A549 (cell line): ENCODE data around the gene INSIG1. TPM values are rescaled to one million over a fixed set of nuclear protein-coding genes. Genes with fewer than 3 reads are reported as not detected.

ENCODE experiments used
- ATAC-seq, 2 experiments: fragments of 200-7000 bp in 1 of 2; fragments of >200 bp in 1 of 2; cut with Nextera tagmentation in 1 of 2; cut with Tn5 transposase in 1 of 2; 3 replicates each; pipeline versions ENCODE4 v1.8.0 to v1.9.1; 2018 to 2020; ENCODE audit warnings: mild to moderate bottlenecking in 1 of 2, moderate library complexity in 1 of 2
- CTCF ChIA-PET: fragments of 300-600 bp; sonication (Branson Sonifier 250); formaldehyde crosslinking; extraction: SDS; loops from one replicate; lab custom pipeline; 2021; ENCODE audit warnings: antibody characterized with exemption, inconsistent platforms; lab: Yijun Ruan, JAX
- POLR2A ChIA-PET: fragments of 350-600 bp; formaldehyde crosslinking; extraction: SDS; loops from one replicate; lab custom pipeline; 2021; ENCODE audit warnings: antibody characterized with exemption, inconsistent platforms; lab: Yijun Ruan, JAX
- DNase-seq, 2 experiments: peaks; one replicate each; pipeline versions ENCODE4 v3.0.0 to v3.0.0-alpha.2; 2011 to 2016; ENCODE audit warnings: low read depth in 1 of 2, low spot score in 1 of 2
- FAIRE-seq: peaks from 2 replicates; lab custom pipeline; 2011; peaks lifted over from hg19 to GRCh38; lab: Jason Lieb, UNC
- H3K27ac ChIP-seq, 2 experiments: fragments of >200 bp; sonication (Bioruptor Twin); formaldehyde crosslinking; 3 replicates each; pipeline ENCODE4 v1.5.1; 2016 to 2017
- H3K4me1 ChIP-seq: fragments of >200 bp; sonication (Bioruptor Twin); formaldehyde crosslinking; 3 replicates; pipeline ENCODE4 v1.6.1; 2016
- H3K4me2 ChIP-seq: fragments of >200 bp; sonication (Bioruptor Twin); formaldehyde crosslinking; 3 replicates; pipeline ENCODE4 v1.6.1; 2016
- H3K4me3 ChIP-seq: fragments of >200 bp; sonication (Bioruptor Twin); formaldehyde crosslinking; 3 replicates; pipeline ENCODE4 v1.5.1; 2016
- H3K9me3 ChIP-seq: fragments of >200 bp; sonication (Bioruptor Twin); formaldehyde crosslinking; 3 replicates; pipeline ENCODE4 v1.6.1; 2016
- ATOH8 ChIP-seq: fragments of 250-450 bp; sonication (Bioruptor Pico); IDR thresholded peaks from 2 replicates; pipeline ENCODE4 v1.5.0; 2020; ENCODE audit warnings: low read depth, mild to moderate bottlenecking, moderate library complexity
- BCL3 ChIP-seq: fragments of >200 bp; sonication (Bioruptor Twin); formaldehyde crosslinking; IDR thresholded peaks from 3 replicates; pipeline ENCODE4 v1.6.1; 2016
- CEBPB ChIP-seq, 2 experiments: fragments of >200 bp in 1 of 2; sonication (Bioruptor Twin) in 1 of 2; formaldehyde crosslinking in 1 of 2; IDR thresholded peaks; 2 replicates each; pipeline ENCODE4 v1.6.1; 2012 to 2016
- CHD2 ChIP-seq: fragments of 150-350 bp; IDR thresholded peaks from 2 replicates; pipeline ENCODE4 v1.6.1; 2014; ENCODE audit warnings: low read length; ENCODE audit not compliant: partially characterized antibody
- EHF ChIP-seq: fragments of 250-450 bp; sonication (Bioruptor Pico); IDR thresholded peaks from 2 replicates; pipeline ENCODE4 v1.5.0; 2020; ENCODE audit warnings: mild to moderate bottlenecking
- EP300 ChIP-seq, 2 experiments: fragments of >200 bp; sonication (Bioruptor Twin); formaldehyde crosslinking; IDR thresholded peaks; 2 replicates in 1 of 2; 3 replicates in 1 of 2; pipeline ENCODE4 v1.6.1; 2016 to 2017
- FOXS1 ChIP-seq: fragments of 250-450 bp; sonication (Bioruptor Pico); IDR thresholded peaks from 2 replicates; pipeline ENCODE4 v1.5.0; 2020; ENCODE audit warnings: mild to moderate bottlenecking, moderate library complexity
- HEYL ChIP-seq: fragments of 250-450 bp; sonication (Bioruptor Pico); IDR thresholded peaks from 2 replicates; pipeline ENCODE4 v1.8.0; 2021; ENCODE audit warnings: mild to moderate bottlenecking, moderate library complexity
- HOXB13 ChIP-seq: fragments of 250-450 bp; sonication (Bioruptor Pico); IDR thresholded peaks from 2 replicates; pipeline ENCODE4 v1.5.0; 2020; ENCODE audit warnings: low read depth, mild to moderate bottlenecking, moderate library complexity
- JUN ChIP-seq, 2 experiments: fragments of >200 bp; sonication (Bioruptor Twin); formaldehyde crosslinking; IDR thresholded peaks; 2 replicates in 1 of 2; 3 replicates in 1 of 2; pipeline ENCODE4 v1.6.1; 2016 to 2017
- KDM5A ChIP-seq: fragments of 200-600 bp; sonication (generic); IDR thresholded peaks from 2 replicates; pipeline ENCODE4 v1.6.1; 2016; ENCODE audit warnings: antibody characterized with exemption, mild to moderate bottlenecking
- NFE2L2 ChIP-seq: fragments of 150-350 bp; conservative IDR thresholded peaks from 2 replicates; pipeline ENCODE4 v1.6.1; 2014; ENCODE audit warnings: low read length
- NPAS2 ChIP-seq: fragments of 250-450 bp; sonication (Bioruptor Pico); IDR thresholded peaks from 2 replicates; pipeline ENCODE4 v1.8.0; 2022; ENCODE audit warnings: mild to moderate bottlenecking, moderate library complexity, borderline replicate concordance
- TFCP2L1 ChIP-seq: fragments of 250-450 bp; sonication (Bioruptor Pico); IDR thresholded peaks from 2 replicates; pipeline ENCODE4 v1.5.0; 2021; ENCODE audit warnings: mild to moderate bottlenecking
- ZC3H11A ChIP-seq: fragments of 450-650 bp; IDR thresholded peaks from 2 replicates; pipeline ENCODE4 v1.6.1; 2014; ENCODE audit warnings: antibody characterized with exemption, mild to moderate bottlenecking
- ZFP36 ChIP-seq: fragments of 450-650 bp; IDR thresholded peaks from 2 replicates; pipeline ENCODE4 v1.6.1; 2014; ENCODE audit warnings: borderline replicate concordance; ENCODE audit not compliant: partially characterized antibody
- WGBS: methylation state at CpG from one replicate; pipeline ENCODE4 v1.1.6; 2017; ENCODE audit errors: missing lambda C conversion rate; 5-methylcytosine and 5-hydroxymethylcytosine counted together
- polyA plus RNA-seq, 4 experiments: library from polyadenylated mRNA; depleted of rRNA in 3 of 4; stranded (reverse); fragments of >200 nt; fragmentation: RNase III in 1 of 4; extraction: RNeasy Plus Mini Kit Qiagen cat#74134 plus additional on column Dnase treatment in 1 of 4; gene quantifications; 2 replicates in 3 of 4; 3 replicates in 1 of 4; pipeline ENCODE4 v1.2.3, GENCODE V29; 2011 to 2017

The INSIG1 gene
- polyA plus RNA-seq, 2 of the 4 experiments (the other 2 are of a cell fraction): 19.7 to 33.4 TPM

DNA sequence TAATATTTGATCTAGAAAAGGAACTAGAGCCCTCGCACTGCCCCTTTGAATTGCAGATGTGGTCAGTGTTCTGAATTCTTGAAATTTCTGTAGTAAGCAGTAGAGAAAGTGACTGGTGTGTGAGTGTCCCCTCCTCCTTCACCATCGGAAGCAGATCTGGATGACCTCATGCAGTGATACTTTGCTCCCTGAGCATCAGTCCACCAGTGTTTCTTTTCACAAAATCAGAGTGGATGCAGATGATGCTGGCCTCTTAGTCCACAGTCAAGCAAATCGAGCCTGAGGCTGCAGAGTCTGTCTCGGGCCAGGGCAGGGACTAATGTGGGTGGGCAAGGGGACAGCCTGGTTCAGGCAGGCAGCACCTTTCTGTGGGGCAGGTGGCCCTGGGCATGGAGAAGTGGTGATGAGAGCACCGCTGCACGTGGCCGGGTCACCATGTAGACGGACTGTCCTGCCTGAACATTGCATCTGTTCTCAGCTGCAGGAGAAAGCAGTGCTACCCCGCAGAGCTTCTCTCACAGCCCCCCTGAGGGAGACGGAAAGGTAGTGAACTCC, 5.4 kb downstream of the INSIG1 start:
- Histone ChIP-seq H3K9me3 (no peaks in the 10 kb centered on the region), H3K27ac (no peak overlapping the region), H3K4me3 (no peak overlapping the region), H3K4me1 (peaks cover 18% of the 10 kb centered on the region; the same call in 2 of the 3 replicates), H3K4me2 (no peak overlapping the region)
- ChIA-PET CTCF (interaction anchor here (0.9 to 3.5 kb wide), 3 partner anchors 42 to 389 kb away, joined by 3 to 15 read pairs (median 4); no protein-coding TSS in a partner anchor), POLR2A (interaction anchor here (0.8 kb wide), 1 partner anchor 98 kb away, joined by 3 read pairs; no protein-coding TSS in a partner anchor)
- no peak for ATAC-seq
- 82% methylated on average over 6 of the region's 10 CpGs for WGBS
- no peak for TF ChIP-seq HEYL
- TF ChIP-seq BCL3: no peak
- no peak for TF ChIP-seq CHD2
- TF ChIP-seq FOXS1: no peak
- no peak for TF ChIP-seq ZFP36
- TF ChIP-seq HOXB13 (CRISPR knock-in tag): no peak
- no peak for TF ChIP-seq KDM5A
- TF ChIP-seq JUN (IDR thresholded peaks at IDR 0.05): no peak
- no peak for TF ChIP-seq ZC3H11A
- TF ChIP-seq CEBPB (IDR thresholded peaks at IDR 0.05): no peak
- no peak for TF ChIP-seq NFE2L2
- no peak for TF ChIP-seq TFCP2L1 (CRISPR knock-in tag)
- DNase-seq: no peak
- FAIRE-seq: no peak

DNA sequence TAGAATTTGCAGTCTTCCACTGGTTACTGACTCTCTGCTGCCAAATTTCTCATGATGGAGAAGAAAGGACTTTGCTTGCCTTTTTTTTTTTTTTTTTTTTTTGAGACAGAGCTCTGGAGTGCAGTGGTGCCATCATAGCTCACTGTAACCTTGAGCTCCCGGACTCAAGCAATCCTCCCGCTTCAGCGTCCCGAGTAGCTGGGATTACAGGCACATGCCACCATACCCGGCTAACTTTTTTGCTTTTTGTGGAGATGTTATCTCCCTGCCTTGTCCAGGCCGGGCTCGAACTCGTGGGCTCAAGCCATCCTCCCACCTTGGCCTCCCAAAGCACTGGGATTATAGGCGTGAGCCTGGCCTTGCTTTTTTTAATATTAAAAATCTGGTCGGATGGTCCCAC, 6.2 kb downstream of the INSIG1 start:
- Histone ChIP-seq H3K4me2 (no peak overlapping the region), H3K9me3 (no peaks in the 10 kb centered on the region), H3K4me3 (no peak overlapping the region), H3K27ac (no peak overlapping the region), H3K4me1 (peaks cover 18% of the 10 kb centered on the region; the same call in 2 of the 3 replicates)
- TF ChIP-seq NPAS2: no peak
- 95% methylated on average over 10 of the region's 10 CpGs for WGBS
- FAIRE-seq (no peak), DNase-seq (no peak), ATAC-seq (no peak)
- POLR2A ChIA-PET: interaction anchor here (0.6 to 0.8 kb wide), 5 partner anchors 18 to 659 kb away, joined by 3 to 5 read pairs (median 3); no protein-coding TSS in a partner anchor
- CTCF ChIA-PET: interaction anchor here (0.9 to 1.4 kb wide), 2 partner anchors 376 to 390 kb away, joined by 3 to 4 read pairs; no protein-coding TSS in a partner anchor

DNA sequence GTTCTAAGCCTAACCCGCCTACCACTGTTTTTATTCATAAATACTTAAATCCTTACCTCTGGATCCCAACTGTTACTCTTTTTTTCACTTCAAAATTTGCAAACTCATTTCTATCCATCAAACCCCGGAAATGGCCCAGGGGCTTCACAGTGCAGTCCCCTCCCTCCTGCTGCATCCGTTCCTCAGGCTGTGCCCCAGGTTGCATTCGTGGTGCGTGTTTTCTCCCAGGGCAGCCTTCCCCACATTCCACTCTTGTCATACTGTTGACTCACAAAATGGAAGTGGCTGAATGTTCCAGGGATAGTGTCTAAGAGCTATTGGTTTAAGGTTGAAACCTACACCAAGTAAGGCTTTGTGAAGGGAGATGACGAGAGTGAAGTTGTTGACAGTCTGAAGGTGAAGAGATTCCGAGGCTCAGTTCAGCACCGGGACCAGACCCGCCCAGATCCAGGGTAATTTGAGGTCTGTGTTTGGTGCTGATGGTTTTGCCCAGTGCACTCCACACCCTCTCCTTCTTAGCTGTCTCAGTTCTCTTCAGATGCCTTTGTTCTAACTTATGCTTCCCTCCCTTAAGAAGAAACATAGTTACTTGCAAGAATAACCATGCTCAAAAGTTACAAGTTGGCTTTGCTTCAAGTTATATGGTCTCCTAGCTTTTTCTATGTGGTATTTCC, 7.7 kb downstream of the INSIG1 start:
- ATAC-seq: no peak
- no peaks in the 10 kb centered on the region for H3K9me3 ChIP-seq
- CTCF ChIA-PET: interaction anchor here (0.6 to 1.7 kb wide), 3 partner anchors 39 to 116 kb away, joined by 3 to 10 read pairs (median 4); no protein-coding TSS in a partner anchor

DNA sequence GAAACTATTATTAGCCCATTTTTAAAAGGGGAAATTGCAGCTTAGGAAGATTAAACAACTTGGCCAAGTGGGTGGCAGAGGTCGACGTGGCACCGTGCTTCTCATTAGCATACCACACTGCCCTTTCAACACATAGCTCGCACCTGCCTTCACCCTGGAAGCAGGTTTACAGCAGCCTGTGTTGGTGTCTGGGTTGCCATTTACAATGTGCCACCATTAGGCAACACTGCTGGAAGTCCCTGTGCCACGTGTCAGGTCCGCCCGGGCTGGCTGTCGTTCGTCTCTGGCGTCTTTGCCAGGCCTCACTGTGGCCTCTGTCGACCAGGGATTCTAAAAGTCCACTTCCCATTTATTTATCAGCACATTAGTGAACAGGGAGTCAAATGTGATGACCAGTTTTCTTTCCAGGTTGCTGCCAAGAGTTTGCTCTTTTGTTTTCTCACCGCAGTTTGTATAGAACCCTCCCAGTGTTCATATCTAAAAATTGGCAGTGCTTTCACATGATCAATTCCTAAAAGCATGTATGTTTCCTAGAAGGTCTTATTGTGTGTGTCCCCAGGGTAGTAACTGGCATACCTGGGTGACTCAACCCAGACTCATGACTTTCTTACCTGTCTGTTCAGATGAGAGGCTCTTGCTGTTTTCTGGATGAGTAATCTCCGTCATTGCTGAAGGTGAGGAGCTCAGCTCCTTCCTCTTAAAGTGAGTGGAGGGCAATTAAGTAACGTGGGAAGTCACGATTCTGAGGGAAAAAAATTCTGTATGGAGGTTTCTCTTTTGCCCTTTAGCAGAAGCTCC, 9.2 kb downstream of the INSIG1 start:
- Histone ChIP-seq H3K9me3 (no peaks in the 10 kb centered on the region), H3K4me3 (no peak overlapping the region), H3K4me1 (no peaks in the 10 kb centered on the region), H3K27ac (no peak overlapping the region), H3K4me2 (no peak overlapping the region)
- TF ChIP-seq ATOH8 (CRISPR knock-in tag): no peak
- TF ChIP-seq TFCP2L1 (CRISPR knock-in tag): no peak
- no peak for TF ChIP-seq EP300 (IDR thresholded peaks at IDR 0.05)
- TF ChIP-seq EHF (CRISPR knock-in tag): no peak
- DNase-seq (no peak), ATAC-seq (no peak), FAIRE-seq (no peak)
- CTCF ChIA-PET: interaction anchor here (1.0 to 1.7 kb wide), 3 partner anchors 38 to 117 kb away, joined by 4 to 9 read pairs (median 5); no protein-coding TSS in a partner anchor
- POLR2A ChIA-PET: interaction anchor here (0.9 kb wide), 1 partner anchor 9 kb away, joined by 3 read pairs; the partner anchor contains the start of gene INSIG1
- WGBS: 92% methylated on average over 15 of the region's 15 CpGs

More for the DNA sequence above, 7.7 kb downstream of the INSIG1 start:
- Histone ChIP-seq H3K4me1 (peaks cover 6% of the 10 kb centered on the region; the same call in 1 of the 3 replicates), H3K4me2 (no peak overlapping the region), H3K4me3 (no peak overlapping the region), H3K27ac (no peak overlapping the region)
- POLR2A ChIA-PET: no interaction called here
- FAIRE-seq (no peak), DNase-seq (no peak)
- 90% methylated on average over 9 of the region's 9 CpGs for WGBS
- TF ChIP-seq HEYL: no peak
